Activated CD4-positive, alpha-beta T cell treated with anti-CD3 and anti-CD28 coated beads, Interleukin-2, amount 50 U/mL, for 48 hours (primary cell): ENCODE data around the gene USP20.

Experiments used
- DNase-seq, 2 experiments: peaks; one replicate each; pipeline ENCODE4 v3.0.0-alpha.2; 2020

The USP20 gene

GRCh38 chr9:129929496-129930125, 94.4 kb downstream of the USP20 start:
- no peak for DNase-seq

DNA sequence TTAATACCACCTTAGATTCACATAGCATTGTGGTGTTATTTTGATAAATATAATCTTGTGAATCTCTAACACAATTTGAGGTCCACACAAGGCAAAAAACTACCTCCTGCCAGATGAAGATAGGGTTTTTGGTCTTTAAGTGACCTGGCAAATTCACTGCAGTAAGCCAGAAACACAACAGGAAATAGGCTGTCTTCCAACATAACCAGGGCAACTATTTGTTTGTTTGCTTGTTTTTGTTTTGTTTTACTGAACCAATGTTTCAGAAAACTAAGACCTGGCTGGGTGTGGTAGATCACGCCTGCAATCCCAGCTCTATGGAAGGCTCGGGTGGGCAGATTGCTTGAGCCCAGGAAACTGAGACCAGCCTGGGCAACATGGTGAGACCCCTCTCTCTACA, 95.5 kb downstream of the USP20 start:
- no peak for DNase-seq
